ENCODE results near the gene RAB37. TPM values are rescaled to one million over a fixed set of nuclear protein-coding genes. Genes with fewer than 3 reads are reported as not detected.

Gene RAB37
- total RNA-seq, 4 donors from 2014 or later: under 0.01 to 5.0 (median 1.7) TPM

DNA sequence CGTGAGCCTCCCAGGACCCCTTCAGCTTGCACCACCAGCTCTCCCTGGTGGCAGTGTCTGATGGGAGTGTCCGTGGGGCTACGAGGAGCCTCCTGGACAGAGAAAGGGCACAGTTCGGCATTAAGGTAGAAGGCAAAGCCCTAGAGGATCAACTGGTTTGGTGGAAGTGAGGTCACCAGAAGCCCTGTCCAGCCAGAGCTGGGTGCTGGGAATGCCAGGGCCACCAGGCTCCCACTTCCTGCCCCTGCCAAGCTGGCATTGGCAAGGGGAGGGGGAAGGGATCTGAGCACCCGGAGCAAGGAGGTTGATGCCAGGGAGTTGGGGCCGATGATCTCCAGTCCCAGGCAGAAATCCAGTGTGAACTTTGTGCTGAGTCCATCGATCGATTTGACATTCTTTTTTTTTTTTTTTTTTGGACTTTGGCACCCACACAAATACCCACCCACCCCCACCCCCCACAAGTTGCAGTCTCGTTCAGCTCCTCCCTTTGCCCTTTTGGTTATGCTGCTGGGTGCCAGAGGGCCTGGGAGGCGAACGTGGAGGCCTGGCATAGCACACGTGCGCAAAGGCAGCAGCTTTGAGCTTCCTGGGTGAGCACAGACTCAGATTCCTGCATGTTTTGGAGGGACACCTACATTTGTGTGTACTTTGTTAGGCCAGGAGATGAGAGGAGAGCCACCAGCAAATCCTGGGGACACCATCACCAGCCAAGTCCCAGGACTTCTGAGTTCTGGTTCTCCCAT lies 13.4 kb downstream of the RAB37 start:
- Histone ChIP-seq H3K36me3 (no peaks in the 10 kb centered on the region), H3K4me1 (no peaks in the 10 kb centered on the region)

DNA sequence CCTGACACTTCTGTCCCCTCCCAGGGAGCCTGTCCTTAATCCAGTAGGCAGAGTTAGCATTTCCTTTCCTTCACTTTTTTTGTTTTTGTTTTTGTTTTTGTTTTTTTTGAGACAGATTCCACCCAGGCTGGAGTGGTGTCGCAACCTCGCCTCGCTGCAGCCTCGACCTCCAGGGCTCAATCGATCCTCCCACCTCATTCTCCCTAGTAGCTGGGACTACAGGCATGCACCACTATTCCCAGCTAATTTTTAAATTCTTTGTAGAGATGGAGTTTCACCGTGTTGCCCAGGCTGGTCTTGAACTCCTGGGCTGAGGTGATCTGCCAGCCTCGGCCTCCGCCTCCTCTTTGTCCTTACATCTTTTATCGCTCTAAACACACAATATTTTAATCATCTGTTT lies 15.4 kb downstream of the RAB37 start:
- no peak overlapping the region for H3K27ac ChIP-seq
- H3K4me1 ChIP-seq: no peaks in the 10 kb centered on the region
- no peak overlapping the region for H3K4me3 ChIP-seq
- no peaks in the 10 kb centered on the region for H3K27me3 ChIP-seq
- H3K9me3 ChIP-seq: no peaks in the 10 kb centered on the region
- no peaks in the 10 kb centered on the region for H3K36me3 ChIP-seq
- TF ChIP-seq, protein P1, sequence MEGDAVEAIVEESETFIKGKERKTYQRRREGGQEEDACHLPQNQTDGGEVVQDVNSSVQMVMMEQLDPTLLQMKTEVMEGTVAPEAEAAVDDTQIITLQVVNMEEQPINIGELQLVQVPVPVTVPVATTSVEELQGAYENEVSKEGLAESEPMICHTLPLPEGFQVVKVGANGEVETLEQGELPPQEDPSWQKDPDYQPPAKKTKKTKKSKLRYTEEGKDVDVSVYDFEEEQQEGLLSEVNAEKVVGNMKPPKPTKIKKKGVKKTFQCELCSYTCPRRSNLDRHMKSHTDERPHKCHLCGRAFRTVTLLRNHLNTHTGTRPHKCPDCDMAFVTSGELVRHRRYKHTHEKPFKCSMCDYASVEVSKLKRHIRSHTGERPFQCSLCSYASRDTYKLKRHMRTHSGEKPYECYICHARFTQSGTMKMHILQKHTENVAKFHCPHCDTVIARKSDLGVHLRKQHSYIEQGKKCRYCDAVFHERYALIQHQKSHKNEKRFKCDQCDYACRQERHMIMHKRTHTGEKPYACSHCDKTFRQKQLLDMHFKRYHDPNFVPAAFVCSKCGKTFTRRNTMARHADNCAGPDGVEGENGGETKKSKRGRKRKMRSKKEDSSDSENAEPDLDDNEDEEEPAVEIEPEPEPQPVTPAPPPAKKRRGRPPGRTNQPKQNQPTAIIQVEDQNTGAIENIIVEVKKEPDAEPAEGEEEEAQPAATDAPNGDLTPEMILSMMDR (IDR thresholded peaks at IDR 0.05): no peak
- no peak for DNase-seq
- intact Hi-C loops (cut with DNase I; ENCODE audit: low total_unique reads): no loop called here

More for the DNA sequence above, 13.4 kb downstream of the RAB37 start:
- Histone ChIP-seq H3K4me3 (peak overlapping the region in 1 of 2 donors; percentile 92), H3K27ac (peak overlapping the region in 1 of 2 donors; percentile 78), H3K27me3 (no peaks in the 10 kb centered on the region), H3K9me3 (no peaks in the 10 kb centered on the region)
- TF ChIP-seq POLR2A (IDR thresholded peaks at IDR 0.05): no peak
- TF ChIP-seq, protein P1 (IDR thresholded peaks at IDR 0.05): no peak
- intact Hi-C loops (cut with DNase I; ENCODE audit: low total_unique reads): no loop called here
- DNase-seq: no peak

DNA sequence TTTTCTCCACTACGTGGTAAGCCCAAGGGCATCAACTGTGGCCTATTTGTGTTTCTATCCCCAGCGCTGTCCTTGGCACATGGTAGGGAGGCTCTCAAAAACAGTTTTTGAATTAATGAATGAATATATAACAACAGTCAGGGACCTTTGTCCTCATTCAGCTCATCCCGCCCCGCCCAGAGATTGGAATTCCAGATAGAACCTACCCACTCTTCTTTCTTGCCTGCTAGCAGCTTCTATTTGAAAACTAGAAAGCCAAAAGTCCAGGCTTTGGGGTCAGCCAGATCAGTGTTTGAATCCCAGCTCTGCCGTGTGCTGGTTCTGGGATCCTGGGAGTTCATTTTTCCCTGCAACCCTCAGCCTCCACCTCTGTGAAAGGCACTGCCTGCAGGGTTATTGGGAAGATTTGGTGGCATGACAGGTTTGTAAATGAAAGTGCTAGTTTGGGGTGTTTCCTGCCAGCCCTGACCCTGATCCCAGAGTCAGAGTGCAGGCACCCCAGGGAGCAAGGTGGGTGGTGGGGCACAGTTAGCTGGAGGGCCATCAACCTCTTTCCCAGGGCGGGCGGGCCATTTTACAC lies 15.9 kb downstream of the RAB37 start:
- DNase-seq: no peak
- H3K4me1 ChIP-seq: no peaks in the 10 kb centered on the region

DNA sequence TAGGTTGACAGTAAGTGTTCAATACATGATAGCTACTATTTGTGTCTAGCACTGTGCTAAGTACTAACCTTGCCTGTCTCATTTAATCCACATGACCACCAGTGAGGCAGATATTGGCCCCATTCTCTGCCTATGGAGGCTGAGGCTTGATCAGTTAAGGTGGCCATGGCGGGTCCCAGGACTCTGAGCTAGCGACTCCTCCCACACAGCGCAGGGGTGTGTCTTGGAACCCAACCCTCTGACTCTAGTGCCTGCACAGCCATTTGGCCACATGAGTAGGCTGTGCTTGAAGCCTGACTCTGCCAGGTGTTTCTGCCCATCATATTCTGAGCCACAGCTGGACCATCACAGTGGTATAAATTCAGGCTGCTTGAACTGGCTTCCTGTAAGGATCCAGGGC lies 17.8 kb downstream of the RAB37 start:
- DNase-seq: no peak
- Histone ChIP-seq H3K27ac (no peak overlapping the region), H3K36me3 (no peaks in the 10 kb centered on the region), H3K27me3 (no peaks in the 10 kb centered on the region), H3K9me3 (no peaks in the 10 kb centered on the region), H3K4me1 (no peaks in the 10 kb centered on the region), H3K4me3 (no peak overlapping the region)
- intact Hi-C loops (cut with DNase I; ENCODE audit: low total_unique reads): no loop called here
- no peak for TF ChIP-seq POLR2A (IDR thresholded peaks at IDR 0.05)
- TF ChIP-seq, protein P1 (IDR thresholded peaks at IDR 0.05): no peak

More for the DNA sequence above, 15.9 kb downstream of the RAB37 start:
- Histone ChIP-seq H3K27ac (no peak overlapping the region), H3K27me3 (no peaks in the 10 kb centered on the region), H3K36me3 (no peaks in the 10 kb centered on the region), H3K9me3 (no peaks in the 10 kb centered on the region), H3K4me3 (no peak overlapping the region)
- intact Hi-C loops (cut with DNase I; ENCODE audit: low total_unique reads): no loop called here
- no peak for TF ChIP-seq POLR2A (IDR thresholded peaks at IDR 0.05)
- TF ChIP-seq, protein P1 (IDR thresholded peaks at IDR 0.05): no peak

DNA sequence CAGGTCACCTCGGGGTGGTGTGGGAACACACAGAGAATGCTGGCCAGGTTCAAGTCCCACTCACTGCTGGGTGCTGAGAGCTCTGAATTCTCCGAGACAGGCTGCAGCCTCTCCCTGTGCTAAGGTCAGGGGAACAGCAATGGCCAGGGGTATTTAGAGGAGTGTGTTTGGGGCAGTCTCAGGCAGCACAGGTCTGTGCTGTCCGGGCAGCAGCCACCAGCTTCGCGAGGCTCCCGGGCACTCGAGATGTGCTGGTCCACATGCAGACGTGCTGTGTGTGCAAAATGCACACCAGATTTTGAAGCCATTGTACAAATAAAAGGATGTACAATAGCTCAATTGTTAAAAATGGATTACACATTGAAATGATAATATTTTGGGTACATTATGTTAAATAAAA lies 18.5 kb downstream of the RAB37 start:
- no peak for DNase-seq
- no peaks in the 10 kb centered on the region for H3K27me3 ChIP-seq
- H3K9me3 ChIP-seq: no peaks in the 10 kb centered on the region
- H3K4me3 ChIP-seq: no peak overlapping the region
- H3K36me3 ChIP-seq: no peaks in the 10 kb centered on the region
- intact Hi-C loops (cut with DNase I; ENCODE audit: low total_unique reads): no loop called here
- no peak overlapping the region for H3K27ac ChIP-seq
- H3K4me1 ChIP-seq: no peaks in the 10 kb centered on the region
- TF ChIP-seq, protein P1 (IDR thresholded peaks at IDR 0.05): no peak
- TF ChIP-seq POLR2A (IDR thresholded peaks at IDR 0.05): no peak
